Prostate gland (tissue), 2 donors: ENCODE measurements around the gene TENT5C.

Experiments
- POLR2A ChIP-seq: fragments of 450-650 bp; IDR thresholded peaks from one replicate; pipeline ENCODE4 v1.6.1; 2016; ENCODE audit warnings: antibody characterized with exemption, mild to moderate bottlenecking
- POLR2AphosphoS5 ChIP-seq: sonication (generic); formaldehyde crosslinking; IDR thresholded peaks from one replicate; pipeline ENCODE4 v1.6.1; 2017; ENCODE audit warnings: antibody characterized with exemption
- TF ChIP-seq, protein P1 (sequence below), 4 experiments: fragments of 200-600 bp in 2 of 4; fragments of 450-650 bp in 2 of 4; sonication (generic) in 2 of 4; IDR thresholded peaks; 1 replicate in 3 of 4; 2 replicates in 1 of 4; pipeline ENCODE4 v1.5.1; 2016 to 2019; ENCODE audit warnings: antibody characterized with exemption in 4 of 4, mild to moderate bottlenecking in 2 of 4, moderate library complexity in 2 of 4

- TF ChIP-seq POLR2A = no peak
- TF ChIP-seq, protein P1, sequence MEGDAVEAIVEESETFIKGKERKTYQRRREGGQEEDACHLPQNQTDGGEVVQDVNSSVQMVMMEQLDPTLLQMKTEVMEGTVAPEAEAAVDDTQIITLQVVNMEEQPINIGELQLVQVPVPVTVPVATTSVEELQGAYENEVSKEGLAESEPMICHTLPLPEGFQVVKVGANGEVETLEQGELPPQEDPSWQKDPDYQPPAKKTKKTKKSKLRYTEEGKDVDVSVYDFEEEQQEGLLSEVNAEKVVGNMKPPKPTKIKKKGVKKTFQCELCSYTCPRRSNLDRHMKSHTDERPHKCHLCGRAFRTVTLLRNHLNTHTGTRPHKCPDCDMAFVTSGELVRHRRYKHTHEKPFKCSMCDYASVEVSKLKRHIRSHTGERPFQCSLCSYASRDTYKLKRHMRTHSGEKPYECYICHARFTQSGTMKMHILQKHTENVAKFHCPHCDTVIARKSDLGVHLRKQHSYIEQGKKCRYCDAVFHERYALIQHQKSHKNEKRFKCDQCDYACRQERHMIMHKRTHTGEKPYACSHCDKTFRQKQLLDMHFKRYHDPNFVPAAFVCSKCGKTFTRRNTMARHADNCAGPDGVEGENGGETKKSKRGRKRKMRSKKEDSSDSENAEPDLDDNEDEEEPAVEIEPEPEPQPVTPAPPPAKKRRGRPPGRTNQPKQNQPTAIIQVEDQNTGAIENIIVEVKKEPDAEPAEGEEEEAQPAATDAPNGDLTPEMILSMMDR (IDR thresholded peaks at IDR 0.05) = no peak
- TF ChIP-seq POLR2AphosphoS5 = no peak
Measured at GRCh38 chr1:117657949-117658660, 52.3 kb downstream of the TENT5C start.
